RWPE2 (cell line): ENCODE measurements around the gene SPG11.
"Not testable (repeated sequence)": the region's sequence is repeated elsewhere in the genome, so short reads cannot be mapped to it uniquely, and the experiment has no call there.

ENCODE experiments used
- ATAC-seq: fragments of 200-7000 bp; cut with Tn5 transposase; 3 replicates; pipeline ENCODE4 v1.9.1; 2021; ENCODE audit warnings: low read depth
- DNase-seq: peaks from one replicate; pipeline ENCODE4 v3.0.0-alpha.2; 2020; ENCODE audit warnings: low spot score
- H3K27ac ChIP-seq: fragments of 450-650 bp; 2 replicates; pipeline ENCODE4 v1.5.1; 2017; ENCODE audit warnings: mild to moderate bottlenecking; ENCODE audit not compliant: poor library complexity, severe bottlenecking
- H3K27me3 ChIP-seq: fragments of 250-450 bp; sonication (Bioruptor Pico); 2 replicates; pipeline ENCODE4 v1.5.1; 2021; ENCODE audit warnings: mild to moderate bottlenecking, moderate library complexity; ENCODE audit not compliant: insufficient read depth, poor library complexity, severe bottlenecking
- H3K36me3 ChIP-seq: fragments of 250-450 bp; sonication (Bioruptor Pico); 2 replicates; pipeline ENCODE4 v1.5.1; 2020; ENCODE audit warnings: low read depth, mild to moderate bottlenecking, moderate library complexity
- H3K4me1 ChIP-seq: fragments of 250-450 bp; sonication (Bioruptor Pico); 2 replicates; pipeline ENCODE4 v1.5.1; 2021; ENCODE audit warnings: mild to moderate bottlenecking, moderate library complexity; ENCODE audit not compliant: insufficient read depth, poor library complexity, severe bottlenecking
- H3K4me3 ChIP-seq: fragments of 250-450 bp; sonication (Bioruptor Pico); 2 replicates; pipeline ENCODE4 v1.5.1; 2021; ENCODE audit warnings: mild to moderate bottlenecking, moderate library complexity; ENCODE audit not compliant: severe bottlenecking
- H3K9me3 ChIP-seq: fragments of 250-450 bp; sonication (Bioruptor Pico); 2 replicates; pipeline ENCODE4 v1.5.1; 2021; ENCODE audit warnings: mild to moderate bottlenecking, moderate library complexity; ENCODE audit not compliant: severe bottlenecking
- TF ChIP-seq, protein P1 (sequence below): fragments of 450-650 bp; IDR thresholded peaks from one replicate; pipeline ENCODE4 v1.5.1; 2017; ENCODE audit warnings: mild to moderate bottlenecking, moderate library complexity; ENCODE audit not compliant: poor library complexity, severe bottlenecking

Gene SPG11

GRCh38 chr15:44698641-44699040 is 35.2 kb upstream of the SPG11 start:
- peaks cover 3% of the 10 kb centered on the region for H3K27me3 ChIP-seq
- no peaks in the 10 kb centered on the region for H3K36me3 ChIP-seq
- H3K9me3 ChIP-seq: no peaks in the 10 kb centered on the region
- TF ChIP-seq, protein P1, sequence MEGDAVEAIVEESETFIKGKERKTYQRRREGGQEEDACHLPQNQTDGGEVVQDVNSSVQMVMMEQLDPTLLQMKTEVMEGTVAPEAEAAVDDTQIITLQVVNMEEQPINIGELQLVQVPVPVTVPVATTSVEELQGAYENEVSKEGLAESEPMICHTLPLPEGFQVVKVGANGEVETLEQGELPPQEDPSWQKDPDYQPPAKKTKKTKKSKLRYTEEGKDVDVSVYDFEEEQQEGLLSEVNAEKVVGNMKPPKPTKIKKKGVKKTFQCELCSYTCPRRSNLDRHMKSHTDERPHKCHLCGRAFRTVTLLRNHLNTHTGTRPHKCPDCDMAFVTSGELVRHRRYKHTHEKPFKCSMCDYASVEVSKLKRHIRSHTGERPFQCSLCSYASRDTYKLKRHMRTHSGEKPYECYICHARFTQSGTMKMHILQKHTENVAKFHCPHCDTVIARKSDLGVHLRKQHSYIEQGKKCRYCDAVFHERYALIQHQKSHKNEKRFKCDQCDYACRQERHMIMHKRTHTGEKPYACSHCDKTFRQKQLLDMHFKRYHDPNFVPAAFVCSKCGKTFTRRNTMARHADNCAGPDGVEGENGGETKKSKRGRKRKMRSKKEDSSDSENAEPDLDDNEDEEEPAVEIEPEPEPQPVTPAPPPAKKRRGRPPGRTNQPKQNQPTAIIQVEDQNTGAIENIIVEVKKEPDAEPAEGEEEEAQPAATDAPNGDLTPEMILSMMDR: no peak
- DNase-seq: no peak
- H3K4me1 ChIP-seq: no peaks in the 10 kb centered on the region
- no peak for ATAC-seq
- no peak overlapping the region for H3K27ac ChIP-seq
- H3K4me3 ChIP-seq: no peak overlapping the region

DNA sequence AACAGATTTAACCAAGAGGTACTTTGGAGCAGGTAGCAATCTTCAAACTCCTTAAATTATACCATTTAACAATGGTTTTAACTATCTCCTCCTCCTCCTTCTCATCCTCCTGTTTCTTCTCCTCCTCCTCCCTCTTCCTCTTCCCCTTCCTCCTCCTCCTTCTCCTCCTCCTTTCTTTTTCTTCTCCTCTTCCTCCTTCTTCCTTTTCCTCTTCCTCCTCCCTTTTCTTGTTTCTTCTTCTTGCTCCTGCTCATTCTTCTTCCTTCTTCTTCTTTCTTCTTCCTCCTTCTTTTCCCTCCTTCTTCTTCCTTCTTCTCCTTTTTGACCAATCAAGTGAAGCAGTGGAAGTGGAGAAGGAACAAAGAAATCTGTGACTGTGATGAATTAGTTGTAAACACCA is 33.6 kb upstream of the SPG11 start:
- peaks cover 3% of the 10 kb centered on the region for H3K27me3 ChIP-seq
- H3K4me3 ChIP-seq: no peak overlapping the region
- DNase-seq (no peak), ATAC-seq (no peak)
- no peaks in the 10 kb centered on the region for H3K4me1 ChIP-seq
- H3K27ac ChIP-seq: no peak overlapping the region
- no peaks in the 10 kb centered on the region for H3K36me3 ChIP-seq
- TF ChIP-seq, protein P1: no peak
- H3K9me3 ChIP-seq: no peaks in the 10 kb centered on the region

DNA sequence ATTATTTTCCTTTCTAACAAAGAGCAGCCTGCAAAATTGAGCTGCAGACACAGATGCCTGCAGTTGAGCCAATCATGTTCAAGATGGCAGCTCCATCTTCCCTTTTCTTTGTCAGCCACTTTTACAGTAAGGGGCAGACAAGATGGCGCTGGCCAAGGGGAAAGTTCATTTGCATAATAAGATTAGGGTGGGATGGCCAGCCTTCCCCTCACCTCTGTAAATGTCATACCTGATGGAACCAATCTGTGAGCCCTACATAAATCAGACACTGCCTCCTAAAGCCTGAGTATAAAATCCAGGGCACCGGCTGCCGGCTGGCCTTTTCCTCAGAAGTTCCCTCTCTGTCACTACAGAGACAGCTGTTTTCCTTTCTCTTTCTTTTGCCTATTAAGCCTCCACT is 31.8 kb upstream of the SPG11 start:
- ATAC-seq: no peak
- Histone ChIP-seq H3K4me3 (no peak overlapping the region), H3K4me1 (no peaks in the 10 kb centered on the region), H3K9me3 (no peaks in the 10 kb centered on the region), H3K36me3 (no peaks in the 10 kb centered on the region), H3K27ac (no peak overlapping the region), H3K27me3 (peaks cover 3% of the 10 kb centered on the region)
- TF ChIP-seq, protein P1: no peak
- no peak for DNase-seq

- TF ChIP-seq, protein P1: no peak
- ATAC-seq (no peak), DNase-seq (no peak)
- H3K27ac ChIP-seq: no peak overlapping the region
- no peak overlapping the region for H3K4me3 ChIP-seq
- no peaks in the 10 kb centered on the region for H3K4me1 ChIP-seq
- H3K9me3 ChIP-seq: no peaks in the 10 kb centered on the region
- peaks cover 3% of the 10 kb centered on the region for H3K27me3 ChIP-seq
- no peaks in the 10 kb centered on the region for H3K36me3 ChIP-seq
Measured at GRCh38 chr15:44694416-44694815, 31.0 kb upstream of the SPG11 start.

GRCh38 chr15:44692659-44693058 is 29.2 kb upstream of the SPG11 start:
- H3K9me3 ChIP-seq: no peaks in the 10 kb centered on the region
- H3K4me3 ChIP-seq: no peak overlapping the region
- DNase-seq: no peak
- H3K27me3 ChIP-seq: peaks cover 3% of the 10 kb centered on the region
- TF ChIP-seq, protein P1: no peak
- no peaks in the 10 kb centered on the region for H3K36me3 ChIP-seq
- peak; percentile 27; the same call in 1 of the 3 replicates for ATAC-seq
- H3K27ac ChIP-seq: no peak overlapping the region
- H3K4me1 ChIP-seq: no peaks in the 10 kb centered on the region

GRCh38 chr15:44690245-44690644 is 26.8 kb upstream of the SPG11 start:
- ATAC-seq, H3K27me3 ChIP-seq, H3K36me3 ChIP-seq, H3K27ac ChIP-seq, H3K4me1 ChIP-seq, H3K4me3 ChIP-seq, H3K9me3 ChIP-seq, DNase-seq: not testable (repeated sequence)

GRCh38 chr15:44689318-44689717 is 25.9 kb upstream of the SPG11 start:
- not testable (repeated sequence) for H3K36me3 ChIP-seq, H3K4me3 ChIP-seq, H3K9me3 ChIP-seq, H3K27ac ChIP-seq, H3K27me3 ChIP-seq, ATAC-seq, H3K4me1 ChIP-seq, DNase-seq
